Fibroblast of mammary gland (primary cell): ENCODE results near the gene AGTPBP1.
A peak's percentile ranks its signal among the peaks of the same experiment; 100 is the strongest.

Source experiments
- DNase-seq: peaks from one replicate; pipeline ENCODE4 v3.0.0-alpha.2; 2010; ENCODE audit warnings: low read depth
- H3K4me3 ChIP-seq: 2 replicates; pipeline ENCODE4 v1.5.1; 2011; ENCODE audit warnings: low read depth, mild to moderate bottlenecking, low read length, moderate library complexity; ENCODE audit not compliant: control insufficient read depth
- TF ChIP-seq, protein P1 (sequence below): conservative IDR thresholded peaks from 2 replicates; pipeline ENCODE4 v1.5.1; 2011; ENCODE audit warnings: low read depth, low read length, inconsistent platforms; ENCODE audit not compliant: control insufficient read depth, insufficient read depth

AGTPBP1 gene

DNA sequence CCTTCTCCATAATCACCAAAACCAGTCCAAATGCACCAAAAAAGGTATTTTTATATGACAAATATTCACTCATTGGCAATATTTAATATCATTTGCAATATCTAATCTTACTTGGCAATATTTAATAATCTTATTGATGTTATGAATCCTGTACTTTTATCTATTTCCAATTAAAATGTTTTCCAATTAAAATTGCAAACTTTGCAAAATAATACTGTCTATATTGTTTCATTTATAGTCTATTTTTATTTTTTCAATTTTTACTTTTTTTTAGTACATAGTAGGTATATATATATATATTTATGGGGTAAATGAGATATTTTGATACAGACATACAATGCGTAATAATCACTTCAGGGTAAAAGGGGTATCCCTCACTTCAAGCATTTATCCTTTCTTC is 109.9 kb downstream of the AGTPBP1 start:
- H3K4me3 ChIP-seq: no peak overlapping the region
- no peak for DNase-seq
- TF ChIP-seq, protein P1, sequence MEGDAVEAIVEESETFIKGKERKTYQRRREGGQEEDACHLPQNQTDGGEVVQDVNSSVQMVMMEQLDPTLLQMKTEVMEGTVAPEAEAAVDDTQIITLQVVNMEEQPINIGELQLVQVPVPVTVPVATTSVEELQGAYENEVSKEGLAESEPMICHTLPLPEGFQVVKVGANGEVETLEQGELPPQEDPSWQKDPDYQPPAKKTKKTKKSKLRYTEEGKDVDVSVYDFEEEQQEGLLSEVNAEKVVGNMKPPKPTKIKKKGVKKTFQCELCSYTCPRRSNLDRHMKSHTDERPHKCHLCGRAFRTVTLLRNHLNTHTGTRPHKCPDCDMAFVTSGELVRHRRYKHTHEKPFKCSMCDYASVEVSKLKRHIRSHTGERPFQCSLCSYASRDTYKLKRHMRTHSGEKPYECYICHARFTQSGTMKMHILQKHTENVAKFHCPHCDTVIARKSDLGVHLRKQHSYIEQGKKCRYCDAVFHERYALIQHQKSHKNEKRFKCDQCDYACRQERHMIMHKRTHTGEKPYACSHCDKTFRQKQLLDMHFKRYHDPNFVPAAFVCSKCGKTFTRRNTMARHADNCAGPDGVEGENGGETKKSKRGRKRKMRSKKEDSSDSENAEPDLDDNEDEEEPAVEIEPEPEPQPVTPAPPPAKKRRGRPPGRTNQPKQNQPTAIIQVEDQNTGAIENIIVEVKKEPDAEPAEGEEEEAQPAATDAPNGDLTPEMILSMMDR: no peak

DNA sequence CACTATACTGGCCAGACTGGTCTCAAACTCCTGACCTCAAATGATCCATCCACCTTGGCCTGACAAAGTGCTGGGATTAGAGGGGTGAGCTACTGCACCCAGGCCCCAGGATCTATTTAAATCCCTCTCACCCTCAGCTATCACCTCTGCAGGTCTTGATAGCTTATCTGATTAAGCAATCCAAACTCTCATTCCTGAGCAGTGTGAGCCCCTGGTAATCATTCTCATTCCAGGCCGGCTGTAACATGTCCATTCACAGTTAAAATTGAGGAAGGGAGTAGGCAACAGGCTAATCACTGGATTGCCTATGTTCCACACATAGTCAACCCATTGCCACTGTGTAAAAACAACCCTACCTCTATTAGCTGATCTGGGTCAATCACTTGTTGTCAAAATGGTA is 111.1 kb downstream of the AGTPBP1 start:
- H3K4me3 ChIP-seq: no peak overlapping the region
- TF ChIP-seq, protein P1: no peak
- no peak for DNase-seq

DNA sequence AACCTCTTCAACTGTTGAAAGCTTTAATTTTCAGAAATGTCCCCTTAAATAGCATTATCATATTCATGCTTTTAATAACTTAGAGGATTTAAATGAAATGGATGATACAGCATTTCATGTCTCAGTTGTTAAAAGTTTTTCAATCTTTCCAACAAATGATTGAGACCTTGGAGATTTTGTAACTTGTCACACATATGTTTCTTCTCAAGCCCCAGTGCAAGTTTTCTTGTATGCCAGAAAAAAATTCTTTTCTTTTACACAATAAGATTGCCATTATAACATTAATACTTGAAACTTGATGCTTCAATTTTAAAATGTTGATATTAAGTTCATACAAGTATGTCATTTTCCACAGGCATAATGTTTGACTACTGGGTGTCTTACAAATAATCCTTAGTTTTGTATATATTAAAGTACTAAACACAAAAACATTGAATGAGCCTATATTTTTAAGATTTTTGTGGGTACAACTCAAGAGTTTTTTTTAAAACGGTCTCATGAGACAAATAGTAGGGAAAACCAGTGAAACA is 124.5 kb downstream of the AGTPBP1 start:
- DNase-seq: no peak
- TF ChIP-seq, protein P1: no peak
- H3K4me3 ChIP-seq: no peak overlapping the region

DNA sequence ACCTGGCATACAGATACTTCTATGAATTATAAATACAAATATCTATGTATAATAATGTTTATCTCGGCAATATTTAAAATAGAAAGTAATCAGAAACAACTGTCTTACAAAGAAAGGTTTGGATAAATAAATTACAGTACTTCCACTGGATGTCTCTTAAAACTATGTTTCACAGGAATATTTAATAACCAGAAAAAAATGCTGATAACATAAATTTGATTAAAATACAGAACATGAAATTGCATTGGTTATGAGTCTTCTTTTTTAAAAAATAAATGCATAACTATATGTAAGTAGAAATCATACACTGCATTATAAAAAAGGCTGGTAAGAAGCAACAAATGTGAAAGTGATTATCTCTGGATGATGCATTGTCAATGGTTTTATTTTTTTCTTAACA is 126.0 kb downstream of the AGTPBP1 start:
- TF ChIP-seq, protein P1: no peak
- DNase-seq: no peak

DNA sequence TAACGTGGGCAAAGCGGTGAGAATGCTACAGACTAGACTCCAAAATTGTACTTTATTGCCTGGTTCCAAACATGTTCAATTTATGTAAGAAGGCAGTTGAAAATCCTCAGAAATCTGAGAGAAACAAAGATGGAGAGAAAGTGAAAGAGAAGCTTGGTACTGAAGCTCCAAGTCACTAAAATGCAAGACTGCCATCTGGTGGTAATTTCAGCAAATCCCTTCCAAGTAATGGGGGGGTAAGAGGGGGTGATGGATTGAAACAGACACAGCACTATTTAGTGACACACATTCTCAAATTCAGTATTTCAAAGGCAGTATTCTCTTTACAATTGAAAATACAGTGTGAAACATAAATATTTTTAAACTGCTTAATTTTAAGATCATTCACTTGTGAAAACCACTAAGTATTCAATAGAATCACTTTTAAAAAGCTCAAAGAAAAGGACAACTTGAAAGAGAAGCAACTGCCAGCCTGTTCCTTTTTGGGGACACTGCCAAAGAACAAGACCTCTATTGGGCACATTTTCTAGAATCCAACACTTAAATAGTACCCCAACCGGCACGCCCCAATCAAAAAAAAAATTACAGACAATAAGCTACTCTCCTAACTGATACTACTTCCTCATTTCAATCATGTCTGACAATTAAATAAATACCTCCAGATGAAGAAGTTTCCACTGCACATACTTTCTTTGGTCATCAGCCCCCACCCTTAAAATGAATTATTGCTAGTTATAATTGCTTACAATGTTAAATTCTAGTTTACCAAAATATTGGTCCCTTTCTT is 131.5 kb downstream of the AGTPBP1 start:
- TF ChIP-seq, protein P1: peak; percentile 96
- peak; percentile 83 for DNase-seq
- no peak overlapping the region for H3K4me3 ChIP-seq

More for the DNA sequence above, 126.0 kb downstream of the AGTPBP1 start:
- no peak overlapping the region for H3K4me3 ChIP-seq

DNA sequence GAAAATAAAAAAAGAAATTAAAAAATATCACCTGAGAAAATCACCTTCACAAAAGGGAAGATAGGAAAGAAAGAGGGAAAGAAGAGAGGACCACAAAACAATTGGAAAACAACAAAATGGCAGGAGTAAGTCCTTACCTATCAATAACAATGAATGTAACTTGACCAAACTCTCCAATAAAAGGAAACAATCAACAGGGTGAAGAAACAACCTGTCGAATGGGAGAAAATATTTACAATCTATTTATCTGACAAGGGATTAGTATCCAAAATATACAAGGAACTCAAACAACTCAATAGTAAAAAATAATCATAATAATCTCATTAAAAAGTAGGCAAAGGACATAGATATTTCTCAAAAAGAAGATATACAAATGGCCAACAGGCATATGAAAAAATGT is 135.8 kb downstream of the AGTPBP1 start:
- H3K4me3 ChIP-seq: no peak overlapping the region
- no peak for DNase-seq
- TF ChIP-seq, protein P1: no peak

DNA sequence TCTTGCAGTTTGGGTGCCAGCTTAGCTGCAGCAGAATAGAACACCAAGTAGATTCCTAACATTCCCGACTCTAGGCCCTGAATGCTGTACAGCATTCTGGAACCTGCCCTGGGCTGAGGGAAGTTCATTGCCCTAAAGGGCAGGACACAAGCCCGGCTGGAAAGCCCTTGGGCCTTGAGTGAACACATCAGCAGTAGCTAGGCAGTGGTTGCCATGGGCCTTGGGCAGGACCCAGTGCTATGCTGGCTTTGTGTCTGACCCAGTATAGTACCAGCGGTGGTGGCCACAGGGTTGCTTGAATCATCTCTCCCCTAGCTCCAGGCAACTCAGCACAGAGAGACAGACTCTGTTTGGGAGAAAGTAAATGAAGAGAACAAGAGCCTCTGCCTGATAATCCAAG is 137.8 kb downstream of the AGTPBP1 start:
- DNase-seq: no peak
- TF ChIP-seq, protein P1: no peak
- no peak overlapping the region for H3K4me3 ChIP-seq
